Natural killer cell (primary cell): Measurements from ENCODE around the gene GEMIN5. TPM values are rescaled to one million over a fixed set of nuclear protein-coding genes. Genes with fewer than 3 reads are reported as not detected.
"Not testable (repeated sequence)": the region's sequence is repeated elsewhere in the genome, so short reads cannot be mapped to it uniquely, and the experiment has no call there.

Source experiments
- ATAC-seq, 3 donors: fragments of 150-1000 bp in 2 of 3; fragments of 200-7000 bp in 1 of 3; cut with Tn5 transposase; 1 replicate in 1 of 3; 2 replicates in 2 of 3; pipeline ENCODE4 v1.10.0; 2021; ENCODE audit warnings: mild to moderate bottlenecking in 2 of 3, moderate library complexity in 2 of 3
- DNase-seq, 2 donors: peaks; one replicate each; pipeline versions ENCODE4 v3.0.0 to v3.0.0-alpha.2; 2013 to 2021; ENCODE audit warnings: mixed read lengths in 1 of 2
- H3K27ac ChIP-seq: one replicate; pipeline ENCODE4 v1.5.1; 2013; ENCODE audit warnings: mild to moderate bottlenecking, low read length
- H3K27me3 ChIP-seq: one replicate; pipeline ENCODE4 v1.6.1; 2013; ENCODE audit warnings: low read length; ENCODE audit not compliant: control insufficient read depth, insufficient read depth
- H3K36me3 ChIP-seq: one replicate; pipeline ENCODE4 v1.6.1; 2013; ENCODE audit warnings: low read length; ENCODE audit not compliant: control insufficient read depth, insufficient read depth
- H3K4me1 ChIP-seq: one replicate; pipeline ENCODE4 v1.6.1; 2013; ENCODE audit warnings: low read length; ENCODE audit not compliant: control insufficient read depth, insufficient read depth
- H3K4me3 ChIP-seq: one replicate; pipeline ENCODE4 v1.5.1; 2013; ENCODE audit warnings: low read length
- H3K9me3 ChIP-seq: one replicate; pipeline ENCODE4 v1.6.1; 2013; ENCODE audit warnings: low read length; ENCODE audit not compliant: control insufficient read depth, insufficient read depth
- H3K27ac Mint-ChIP-seq, 2 donors: one replicate each; pipeline ENCODE4 v1.8.0; 2022; ENCODE audit warnings: mild to moderate bottlenecking in 2 of 2, mixed read lengths in 2 of 2, moderate library complexity in 1 of 2
- H3K27me3 Mint-ChIP-seq, 2 donors: one replicate each; pipeline ENCODE4 v1.8.0; 2022; ENCODE audit warnings: low read depth in 2 of 2, mixed read lengths in 2 of 2
- H3K36me3 Mint-ChIP-seq: one replicate; pipeline ENCODE4 v1.8.0; 2022; ENCODE audit warnings: mixed read lengths
- H3K4me1 Mint-ChIP-seq, 2 donors: one replicate each; pipeline ENCODE4 v1.8.0; 2022; ENCODE audit warnings: mixed read lengths in 2 of 2
- H3K4me3 Mint-ChIP-seq: one replicate; pipeline ENCODE4 v1.8.0; 2022; ENCODE audit warnings: mild to moderate bottlenecking, moderate library complexity, mixed read lengths
- H3K9me3 Mint-ChIP-seq, 2 donors: one replicate each; pipeline ENCODE4 v1.8.0; 2022; ENCODE audit warnings: mixed read lengths in 2 of 2
- CTCF ChIP-seq: fragments of 200-600 bp; IDR thresholded peaks from one replicate; pipeline ENCODE4 v1.8.0; 2022; ENCODE audit warnings: antibody characterized with exemption
- WGBS: methylation state at CpG from one replicate; pipeline ENCODE4 v1.1.7; 2013; ENCODE audit warnings: missing lambda C conversion rate; ENCODE audit not compliant: insufficient coverage; 5-methylcytosine and 5-hydroxymethylcytosine counted together
- intact Hi-C: fragments of 100-400 bp; cut with micrococcal nuclease; formaldehyde crosslinking; loops from one replicate; pipeline ENCODE4 v1.14.2; 2022
- total RNA-seq, 4 donors: library from RNA; stranded (reverse); fragments of 120-200 nt in 1 of 4; gene quantifications; one replicate each; pipeline versions ENCODE4 v1.2.3 to v1.2.4, GENCODE V29; 2013 to 2022

GEMIN5 gene
- total RNA-seq, 3 donors from 2014 or later (not counting 1 experiment from before 2014, with no cell fraction given), result 6.3 to 12.7 (median 7.8) TPM

GRCh38 chr5:154923441-154924430 lies 14.3 kb downstream of the GEMIN5 start:
- H3K4me1 Mint-ChIP-seq, result no peaks in the 10 kb centered on the region
- Histone ChIP-seq H3K4me3 (no peak overlapping the region), H3K4me1 (no peaks in the 10 kb centered on the region), H3K9me3 (no peaks in the 10 kb centered on the region), H3K27me3 (no peaks in the 10 kb centered on the region), H3K36me3 (peaks cover 67% of the 10 kb centered on the region), H3K27ac (no peak overlapping the region)
- H3K9me3 Mint-ChIP-seq, result no peaks in the 10 kb centered on the region
- WGBS, result 94% methylated on average over 4 of the region's 7 CpGs
- no peaks in the 10 kb centered on the region for H3K27me3 Mint-ChIP-seq
- DNase-seq (no peak), ATAC-seq (no peak)
- H3K36me3 Mint-ChIP-seq, result peaks cover 19% of the 10 kb centered on the region
- intact Hi-C loops, result no loop called here
- no peak overlapping the region for H3K27ac Mint-ChIP-seq
- no peak for TF ChIP-seq CTCF
- no peak overlapping the region for H3K4me3 Mint-ChIP-seq

- no peak overlapping the region for H3K4me3 ChIP-seq
- Mint-ChIP-seq H3K4me3 (no peak overlapping the region), H3K27ac (no peak overlapping the region), H3K36me3 (peaks cover 11% of the 10 kb centered on the region), H3K27me3 (no peaks in the 10 kb centered on the region), H3K9me3 (no peaks in the 10 kb centered on the region), H3K4me1 (no peaks in the 10 kb centered on the region)
- 100% methylated on average over 3 of the region's 4 CpGs for WGBS
- H3K36me3 ChIP-seq, result peaks cover 69% of the 10 kb centered on the region
- ATAC-seq, result no peak
- H3K27ac ChIP-seq, result no peak overlapping the region
- intact Hi-C loops, result no loop called here
- no peak for DNase-seq
- no peaks in the 10 kb centered on the region for H3K9me3 ChIP-seq
- TF ChIP-seq CTCF, result no peak
- no peaks in the 10 kb centered on the region for H3K27me3 ChIP-seq
- H3K4me1 ChIP-seq, result no peaks in the 10 kb centered on the region
Measured at GRCh38 chr5:154917757-154918156, 20.3 kb downstream of the GEMIN5 start.

- Histone ChIP-seq H3K27me3 (no peaks in the 10 kb centered on the region), H3K27ac (no peak overlapping the region), H3K9me3 (no peaks in the 10 kb centered on the region), H3K4me3 (no peak overlapping the region), H3K36me3 (peaks cover 76% of the 10 kb centered on the region), H3K4me1 (no peaks in the 10 kb centered on the region)
- TF ChIP-seq CTCF, result no peak
- no peaks in the 10 kb centered on the region for H3K4me1 Mint-ChIP-seq
- H3K27me3 Mint-ChIP-seq, result no peaks in the 10 kb centered on the region
- H3K4me3 Mint-ChIP-seq, result no peak overlapping the region
- no peaks in the 10 kb centered on the region for H3K9me3 Mint-ChIP-seq
- 98% methylated on average over 2 of the region's 3 CpGs for WGBS
- DNase-seq (no peak), ATAC-seq (no peak)
- no peak overlapping the region for H3K27ac Mint-ChIP-seq
- intact Hi-C loops, result no loop called here
- peaks cover 19% of the 10 kb centered on the region for H3K36me3 Mint-ChIP-seq
Measured at GRCh38 chr5:154916874-154917273, 21.1 kb downstream of the GEMIN5 start.

- H3K27ac ChIP-seq, H3K4me3 ChIP-seq, H3K9me3 ChIP-seq, ATAC-seq, H3K4me1 Mint-ChIP-seq, H3K27me3 ChIP-seq, H3K4me1 ChIP-seq, H3K9me3 Mint-ChIP-seq, H3K4me3 Mint-ChIP-seq, H3K27ac Mint-ChIP-seq, intact Hi-C loops, DNase-seq, H3K27me3 Mint-ChIP-seq: not testable (repeated sequence)
- H3K36me3 ChIP-seq, result peaks cover 67% of the 10 kb centered on the region
- WGBS, result 93% methylated on average over 5 of the region's 7 CpGs
- peaks cover 27% of the 10 kb centered on the region for H3K36me3 Mint-ChIP-seq
Measured at GRCh38 chr5:154905601-154906000, 32.4 kb downstream of the GEMIN5 start.
